Measurements from ENCODE around the gene INO80B. TPM values are rescaled to one million over a fixed set of nuclear protein-coding genes. Genes with fewer than 3 reads are reported as not detected.

The INO80B gene
- total and polyA plus RNA-seq, 9 of the 15 experiments (the other 6 are each of a cell fraction or from before 2014, with no cell fraction given) = 0.41 to 22.6 (median 9.0) TPM

DNA sequence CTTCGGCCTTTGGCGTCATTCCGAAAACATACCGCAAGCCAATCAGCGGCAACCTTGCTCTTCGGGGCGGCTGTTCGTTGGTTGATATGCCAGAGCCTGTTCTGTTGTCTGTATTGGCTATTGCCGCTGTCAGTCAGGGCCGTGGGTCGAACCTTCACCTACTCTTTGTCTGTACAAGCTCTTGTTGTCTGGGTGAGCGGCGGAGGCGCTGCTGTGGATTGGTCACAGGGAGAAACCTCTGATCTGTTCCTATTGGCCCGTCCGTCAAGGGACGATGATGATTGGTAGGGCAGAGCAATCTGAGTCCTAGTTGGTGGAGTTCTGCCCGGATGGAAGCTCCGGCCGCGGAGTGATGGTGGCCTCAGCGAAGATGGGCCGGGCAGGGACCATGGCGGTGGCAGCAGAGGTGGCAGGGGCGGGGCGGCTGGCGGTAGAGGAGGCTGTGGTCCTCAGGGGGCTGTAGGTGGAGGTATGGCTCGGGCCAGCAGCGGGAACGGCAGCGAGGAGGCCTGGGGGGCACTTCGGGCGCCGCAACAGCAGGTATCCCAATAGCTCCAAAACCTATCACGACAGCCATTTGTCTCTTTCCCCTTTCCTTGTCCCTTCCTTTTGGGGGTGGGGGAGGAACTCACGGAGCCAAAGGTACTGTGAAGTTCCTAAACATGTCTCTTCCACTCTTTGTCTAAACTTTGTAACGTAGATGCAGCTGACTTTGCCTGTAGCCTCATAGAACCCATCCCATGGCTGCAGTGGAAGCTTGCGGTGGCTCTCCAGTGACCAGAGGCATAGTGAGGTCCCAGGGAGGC, 3.4 kb downstream of the INO80B start, which contains the start of gene WBP1 (continued):
- TF ChIP-seq, protein P1, sequence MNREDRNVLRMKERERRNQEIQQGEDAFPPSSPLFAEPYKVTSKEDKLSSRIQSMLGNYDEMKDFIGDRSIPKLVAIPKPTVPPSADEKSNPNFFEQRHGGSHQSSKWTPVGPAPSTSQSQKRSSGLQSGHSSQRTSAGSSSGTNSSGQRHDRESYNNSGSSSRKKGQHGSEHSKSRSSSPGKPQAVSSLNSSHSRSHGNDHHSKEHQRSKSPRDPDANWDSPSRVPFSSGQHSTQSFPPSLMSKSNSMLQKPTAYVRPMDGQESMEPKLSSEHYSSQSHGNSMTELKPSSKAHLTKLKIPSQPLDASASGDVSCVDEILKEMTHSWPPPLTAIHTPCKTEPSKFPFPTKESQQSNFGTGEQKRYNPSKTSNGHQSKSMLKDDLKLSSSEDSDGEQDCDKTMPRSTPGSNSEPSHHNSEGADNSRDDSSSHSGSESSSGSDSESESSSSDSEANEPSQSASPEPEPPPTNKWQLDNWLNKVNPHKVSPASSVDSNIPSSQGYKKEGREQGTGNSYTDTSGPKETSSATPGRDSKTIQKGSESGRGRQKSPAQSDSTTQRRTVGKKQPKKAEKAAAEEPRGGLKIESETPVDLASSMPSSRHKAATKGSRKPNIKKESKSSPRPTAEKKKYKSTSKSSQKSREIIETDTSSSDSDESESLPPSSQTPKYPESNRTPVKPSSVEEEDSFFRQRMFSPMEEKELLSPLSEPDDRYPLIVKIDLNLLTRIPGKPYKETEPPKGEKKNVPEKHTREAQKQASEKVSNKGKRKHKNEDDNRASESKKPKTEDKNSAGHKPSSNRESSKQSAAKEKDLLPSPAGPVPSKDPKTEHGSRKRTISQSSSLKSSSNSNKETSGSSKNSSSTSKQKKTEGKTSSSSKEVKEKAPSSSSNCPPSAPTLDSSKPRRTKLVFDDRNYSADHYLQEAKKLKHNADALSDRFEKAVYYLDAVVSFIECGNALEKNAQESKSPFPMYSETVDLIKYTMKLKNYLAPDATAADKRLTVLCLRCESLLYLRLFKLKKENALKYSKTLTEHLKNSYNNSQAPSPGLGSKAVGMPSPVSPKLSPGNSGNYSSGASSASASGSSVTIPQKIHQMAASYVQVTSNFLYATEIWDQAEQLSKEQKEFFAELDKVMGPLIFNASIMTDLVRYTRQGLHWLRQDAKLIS (CRISPR knock-in tag; IDR thresholded peaks at IDR 0.05) = no peak
- TF ChIP-seq EHMT2 (IDR thresholded peaks at IDR 0.05) = 0 out of 2 replicates have a peak, but pooled peaks have one; percentile 19
- 0 out of 2 replicates have a peak, but pooled peaks have one; percentile 25 for TF ChIP-seq ZNF830 (CRISPR knock-in tag; IDR thresholded peaks at IDR 0.05)
- TF ChIP-seq TCF3 (CRISPR knock-in tag; IDR thresholded peaks at IDR 0.05) = no peak
- TF ChIP-seq CCAR2 (IDR thresholded peaks at IDR 0.05; ENCODE audit: low read depth, low read length) = no peak
- TF ChIP-seq, protein P2, sequence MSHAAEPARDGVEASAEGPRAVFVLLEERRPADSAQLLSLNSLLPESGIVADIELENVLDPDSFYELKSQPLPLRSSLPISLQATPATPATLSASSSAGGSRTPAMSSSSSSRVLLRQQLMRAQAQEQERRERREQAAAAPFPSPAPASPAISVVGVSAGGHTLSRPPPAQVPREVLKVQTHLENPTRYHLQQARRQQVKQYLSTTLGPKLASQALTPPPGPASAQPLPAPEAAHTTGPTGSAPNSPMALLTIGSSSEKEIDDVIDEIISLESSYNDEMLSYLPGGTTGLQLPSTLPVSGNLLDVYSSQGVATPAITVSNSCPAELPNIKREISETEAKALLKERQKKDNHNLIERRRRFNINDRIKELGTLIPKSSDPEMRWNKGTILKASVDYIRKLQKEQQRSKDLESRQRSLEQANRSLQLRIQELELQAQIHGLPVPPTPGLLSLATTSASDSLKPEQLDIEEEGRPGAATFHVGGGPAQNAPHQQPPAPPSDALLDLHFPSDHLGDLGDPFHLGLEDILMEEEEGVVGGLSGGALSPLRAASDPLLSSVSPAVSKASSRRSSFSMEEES (CRISPR knock-in tag; IDR thresholded peaks at IDR 0.05) = no peak
- no peak for TF ChIP-seq ZNF280B (CRISPR knock-in tag; IDR thresholded peaks at IDR 0.05)
- TF ChIP-seq NFATC3 (IDR thresholded peaks at IDR 0.05) = no peak
- no peak for TF ChIP-seq FOXJ3 (CRISPR knock-in tag; IDR thresholded peaks at IDR 0.05)
- no peak for TF ChIP-seq MEF2A (IDR thresholded peaks at IDR 0.05; ENCODE audit: control insufficient read depth, low read depth, low read length)
- 0 out of 2 replicates have a peak, but pooled peaks have one; percentile 28 for TF ChIP-seq ELF2 (CRISPR knock-in tag; IDR thresholded peaks at IDR 0.05)
- no peak for TF ChIP-seq ZNF274 (IDR thresholded peaks at IDR 0.05; ENCODE audit: borderline replicate concordance, low read depth, low read length)
- TF ChIP-seq SP2 (IDR thresholded peaks at IDR 0.05; ENCODE audit: extremely low read depth, low read depth, low read length, poor library complexity, severe bottlenecking) = peak; percentile 66
- no peak for TF ChIP-seq JUNB (CRISPR knock-in tag; conservative IDR thresholded peaks at IDR 0.05)
- TF ChIP-seq ERF (CRISPR knock-in tag; IDR thresholded peaks at IDR 0.05) = no peak
- TF ChIP-seq KLF1 (tag; IDR thresholded peaks at IDR 0.05) = no peak
- TF ChIP-seq RBM34 (IDR thresholded peaks at IDR 0.05; ENCODE audit: borderline replicate concordance, insufficient read depth, low read length) = no peak
- TF ChIP-seq SMAD3 (CRISPR knock-in tag; conservative IDR thresholded peaks at IDR 0.05) = no peak
- peak; percentile 87 for TF ChIP-seq ZNF766 (CRISPR knock-in tag; conservative IDR thresholded peaks at IDR 0.05)
- TF ChIP-seq ZNF644 (tag; IDR thresholded peaks at IDR 0.05; ENCODE audit: low read depth) = 0 out of 2 replicates have a peak, but pooled peaks have one; percentile 46
- TF ChIP-seq SNIP1 (IDR thresholded peaks at IDR 0.05; ENCODE audit: low read depth) = no peak

All from K562 (cell line).